ENCODE measurements around the gene OSM. TPM values are rescaled to one million over a fixed set of nuclear protein-coding genes. Genes with fewer than 3 reads are reported as not detected.

The OSM gene
- total RNA-seq, 1 experiment from 2014 or later = not detected

GRCh38 chr22:30216710-30217109 lies 49.9 kb downstream of the OSM start:
- ChIA-PET RAD21 (ENCODE audit: low non-redundant PET in 1 of 2, low total read pairs in 2 of 2, uncharacterized antibody in 2 of 2, unreplicated experiment in 2 of 2) (no interaction called here), CTCF (no interaction called here), POLR2A (no interaction called here)
- ATAC-seq = no peak
- DNase-seq (ENCODE audit: low read depth, low spot score) = no peak
- Histone ChIP-seq H3K36me3 (ENCODE audit: control insufficient read depth in 1 of 2, insufficient read depth in 2 of 2, low read length in 2 of 2) (no peaks in the 10 kb centered on the region), H3K27me3 (ENCODE audit: insufficient read depth, low read length) (no peaks in the 10 kb centered on the region), H2AFZ (ENCODE audit: low read depth, low read length, poor library complexity, severe bottlenecking) (no peak overlapping the region), H3K4me1 (ENCODE audit: control insufficient read depth in 1 of 2, insufficient read depth in 2 of 2, low read length in 2 of 2) (peaks cover 34 to 89% of the 10 kb centered on the region in 2 experiments), H3K27ac (ENCODE audit: low read depth, low read length) (no peak overlapping the region; the same call in 1 of the 2 replicates), H3K4me2 (ENCODE audit: low read length) (no peak overlapping the region), H3K9ac (ENCODE audit: low read length) (no peak overlapping the region), H3K4me3 (replicated peaks in 1 of 2; ENCODE audit: low read depth in 1 of 2, low read length in 2 of 2) (no peak overlapping the region), H3K79me2 (ENCODE audit: insufficient read depth, low read length) (no peaks in the 10 kb centered on the region), H4K20me1 (ENCODE audit: insufficient read depth) (no peaks in the 10 kb centered on the region), H3K9me2 (ENCODE audit: insufficient read depth) (no peaks in the 10 kb centered on the region), H3K9me3 (ENCODE audit: control insufficient read depth in 1 of 2, insufficient read depth in 1 of 2, low read depth in 1 of 2, low read length in 2 of 2) (no peaks in the 10 kb centered on the region)
- intact Hi-C loops (cut with micrococcal nuclease) = no loop called here
- BruUV-seq (replicated peaks) = no TSS peak
- no peak for TF ChIP-seq JUND (IDR thresholded peaks at IDR 0.05)
- TF ChIP-seq ZFX (IDR thresholded peaks at IDR 0.05) = no peak
- no peak for TF ChIP-seq FOSL1 (IDR thresholded peaks at IDR 0.05; ENCODE audit: low read depth)
- TF ChIP-seq SRF (IDR thresholded peaks at IDR 0.05; ENCODE audit: low read depth) = no peak
- no peak for TF ChIP-seq CBX3 (IDR thresholded peaks at IDR 0.05; ENCODE audit: low read depth)
- TF ChIP-seq REST (IDR thresholded peaks at IDR 0.05; ENCODE audit: low read depth) = no peak
- no peak for TF ChIP-seq SIN3A (IDR thresholded peaks at IDR 0.05; ENCODE audit: low read depth)
- TF ChIP-seq MAX (IDR thresholded peaks at IDR 0.05) = no peak
- TF ChIP-seq POLR2AphosphoS5 (IDR thresholded peaks at IDR 0.05; ENCODE audit: low read depth, low read length) = no peak
- TF ChIP-seq EZH2 (IDR thresholded peaks at IDR 0.05) = no peak
- TF ChIP-seq TCF7L2 (IDR thresholded peaks at IDR 0.05; ENCODE audit: borderline replicate concordance, extremely low read depth, insufficient read depth, insufficient read length) = no peak
- no peak for TF ChIP-seq EZH2phosphoT487 (IDR thresholded peaks at IDR 0.05; ENCODE audit: borderline replicate concordance)
- TF ChIP-seq ZBTB33 (IDR thresholded peaks at IDR 0.05; ENCODE audit: extremely low read depth, insufficient replicate concordance, low read length) = no peak
- no peak for TF ChIP-seq ATF3 (IDR thresholded peaks at IDR 0.05)
- no peak for TF ChIP-seq CEBPB (IDR thresholded peaks at IDR 0.05; ENCODE audit: low read depth)
- no peak for TF ChIP-seq ZNF274 (IDR thresholded peaks at IDR 0.05; ENCODE audit: low read depth, low read length)
- no peak for TF ChIP-seq CTCF (IDR thresholded peaks at IDR 0.05 in 2 of 3, conservative IDR thresholded peaks at IDR 0.05 in 1 of 3; ENCODE audit: borderline replicate concordance in 1 of 3, insufficient read depth in 1 of 3, low read depth in 2 of 3, low read length in 2 of 3)
- no peak for TF ChIP-seq YY1 (IDR thresholded peaks at IDR 0.05; ENCODE audit: extremely low read depth, insufficient replicate concordance, low read depth, low read length)
- no peak for TF ChIP-seq POLR2A (IDR thresholded peaks at IDR 0.05; ENCODE audit: borderline replicate concordance, extremely low read depth, insufficient read depth, insufficient read length)

Measured in HCT116 (cell line).